H9 (cell line): ENCODE data around the gene PTCRA. TPM values are rescaled to one million over a fixed set of nuclear protein-coding genes. Genes with fewer than 3 reads are reported as not detected.

Experiments used
- DNase-seq: peaks from one replicate; pipeline ENCODE4 v3.0.0-alpha.2; 2017
- H2AFZ ChIP-seq: one replicate; pipeline ENCODE4 v1.6.1; 2013; ENCODE audit warnings: mild to moderate bottlenecking, low read length, control low read depth, moderate library complexity
- H2AK5ac ChIP-seq: 2 replicates; pipeline ENCODE4 v1.6.1; 2013; ENCODE audit warnings: low read length, control low read depth, mixed read lengths; ENCODE audit not compliant: insufficient read length
- H2BK120ac ChIP-seq: one replicate; pipeline ENCODE4 v1.6.1; 2013; ENCODE audit warnings: low read depth, mild to moderate bottlenecking, low read length, control low read depth, inconsistent platforms; ENCODE audit not compliant: poor library complexity, severe bottlenecking
- H2BK12ac ChIP-seq: 2 replicates; pipeline ENCODE4 v1.6.1; 2013; ENCODE audit warnings: low read length, control low read depth, mixed read lengths, low read depth; ENCODE audit not compliant: insufficient read length
- H2BK15ac ChIP-seq: 2 replicates; pipeline ENCODE4 v1.6.1; 2013; ENCODE audit warnings: low read depth, low read length, control low read depth
- H2BK20ac ChIP-seq: one replicate; pipeline ENCODE4 v1.6.1; 2013; ENCODE audit warnings: low read depth, mild to moderate bottlenecking, low read length, control low read depth, inconsistent platforms; ENCODE audit not compliant: poor library complexity, severe bottlenecking
- H2BK5ac ChIP-seq: 2 replicates; pipeline ENCODE4 v1.6.1; 2013; ENCODE audit warnings: low read length, control low read depth, mixed read lengths; ENCODE audit not compliant: insufficient read length
- H3K14ac ChIP-seq: 2 replicates; pipeline ENCODE4 v1.6.1; 2013; ENCODE audit warnings: low read length, control low read depth; ENCODE audit not compliant: insufficient read depth
- H3K18ac ChIP-seq: 2 replicates; pipeline ENCODE4 v1.6.1; 2013; ENCODE audit warnings: low read depth, mild to moderate bottlenecking, mixed read lengths, low read length, control low read depth; ENCODE audit not compliant: insufficient read length
- H3K23ac ChIP-seq: 2 replicates; pipeline ENCODE4 v1.6.1; 2013; ENCODE audit warnings: low read length, control low read depth, mixed read lengths, low read depth; ENCODE audit not compliant: insufficient read length
- H3K23me2 ChIP-seq: 2 replicates; pipeline ENCODE4 v1.6.1; 2013; ENCODE audit warnings: low read depth, mild to moderate bottlenecking, mixed read lengths, low read length, control low read depth; ENCODE audit not compliant: insufficient read length, poor library complexity, severe bottlenecking
- H3K27ac ChIP-seq: 2 replicates; pipeline ENCODE4 v1.5.1; 2013; ENCODE audit warnings: low read length, control low read depth, mixed read lengths, low read depth; ENCODE audit not compliant: insufficient read length
- H3K27me3 ChIP-seq: 2 replicates; pipeline ENCODE4 v1.6.1; 2013; ENCODE audit warnings: low read length, control low read depth, inconsistent platforms; ENCODE audit not compliant: insufficient read depth
- H3K4ac ChIP-seq: 2 replicates; pipeline ENCODE4 v1.6.1; 2013; ENCODE audit warnings: low read depth, mild to moderate bottlenecking, control low read depth, inconsistent platforms, low read length, moderate library complexity
- H3K4me1 ChIP-seq: 2 replicates; pipeline ENCODE4 v1.6.1; 2013; ENCODE audit warnings: low read length, control low read depth, inconsistent platforms; ENCODE audit not compliant: insufficient read depth
- H3K4me2 ChIP-seq: 2 replicates; pipeline ENCODE4 v1.6.1; 2013; ENCODE audit warnings: low read length, control low read depth, mixed read lengths; ENCODE audit not compliant: insufficient read length, insufficient read depth
- H3K56ac ChIP-seq: 2 replicates; pipeline ENCODE4 v1.6.1; 2013; ENCODE audit warnings: low read depth, mild to moderate bottlenecking, mixed read lengths, low read length, control low read depth; ENCODE audit not compliant: insufficient read length
- H3K79me1 ChIP-seq: 2 replicates; pipeline ENCODE4 v1.6.1; 2013; ENCODE audit warnings: low read depth, mild to moderate bottlenecking, moderate library complexity, low read length, control low read depth, inconsistent platforms; ENCODE audit not compliant: insufficient read depth, poor library complexity, severe bottlenecking
- H3K79me2 ChIP-seq: 2 replicates; pipeline ENCODE4 v1.6.1; 2013; ENCODE audit warnings: low read length, control low read depth, inconsistent platforms; ENCODE audit not compliant: insufficient read depth
- H3K9ac ChIP-seq: 2 replicates; pipeline ENCODE4 v1.6.1; 2013; ENCODE audit warnings: low read length, control low read depth, mixed read lengths; ENCODE audit not compliant: insufficient read length; ENCODE audit errors: extremely low read depth
- H3K9me3 ChIP-seq: one replicate; pipeline ENCODE4 v1.6.1; 2013; ENCODE audit warnings: low read depth, low read length, inconsistent platforms; ENCODE audit not compliant: control insufficient read depth
- H3T11ph ChIP-seq: one replicate; pipeline ENCODE4 v1.6.1; 2013; ENCODE audit warnings: mild to moderate bottlenecking, low read length, control low read depth, inconsistent platforms
- H4K20me1 ChIP-seq: one replicate; pipeline ENCODE4 v1.6.1; 2013; ENCODE audit not compliant: control insufficient read depth, insufficient read length, insufficient read depth
- H4K5ac ChIP-seq: 2 replicates; pipeline ENCODE4 v1.6.1; 2013; ENCODE audit warnings: low read depth, mild to moderate bottlenecking, mixed read lengths, low read length, control low read depth; ENCODE audit not compliant: insufficient read length
- H4K8ac ChIP-seq: replicated peaks from 2 replicates; pipeline ENCODE4 v1.6.1; 2013; ENCODE audit warnings: low read length, control low read depth, mixed read lengths, low read depth; ENCODE audit not compliant: insufficient read length
- H4K91ac ChIP-seq: 2 replicates; pipeline ENCODE4 v1.6.1; 2013; ENCODE audit warnings: low read depth, mild to moderate bottlenecking, moderate library complexity, mixed read lengths, low read length, control low read depth; ENCODE audit not compliant: insufficient read length
- H3K27ac Mint-ChIP-seq, 3 experiments: 2 replicates in 2 of 3; 3 replicates in 1 of 3; pipeline ENCODE4 v1.8.0; 2020 to 2021; ENCODE audit warnings: mixed read lengths in 3 of 3, mild to moderate bottlenecking in 1 of 3, moderate library complexity in 1 of 3
- H3K27me3 Mint-ChIP-seq: 2 replicates; pipeline ENCODE4 v1.8.0; 2021; ENCODE audit warnings: low read depth, mild to moderate bottlenecking, moderate library complexity, mixed read lengths
- H3K36me3 Mint-ChIP-seq, 3 experiments: 2 replicates in 2 of 3; 3 replicates in 1 of 3; pipeline ENCODE4 v1.8.0; 2020 to 2021; ENCODE audit warnings: low read depth in 3 of 3, mixed read lengths in 3 of 3; ENCODE audit not compliant: insufficient read depth in 1 of 3
- H3K4me1 Mint-ChIP-seq, 2 experiments: 2 replicates each; pipeline ENCODE4 v1.8.0; 2020; ENCODE audit warnings: mixed read lengths in 2 of 2
- H3K4me3 Mint-ChIP-seq, 2 experiments: 2 replicates in 1 of 2; 3 replicates in 1 of 2; pipeline ENCODE4 v1.8.0; 2020 to 2021; ENCODE audit warnings: mild to moderate bottlenecking in 2 of 2, mixed read lengths in 2 of 2, moderate library complexity in 1 of 2
- H3K9me3 Mint-ChIP-seq, 2 experiments: 2 replicates in 1 of 2; 3 replicates in 1 of 2; pipeline ENCODE4 v1.8.0; 2020; ENCODE audit warnings: mild to moderate bottlenecking in 2 of 2, mixed read lengths in 2 of 2, moderate library complexity in 1 of 2
- CTCF ChIP-seq: fragments of 200-600 bp; sonication (generic); conservative IDR thresholded peaks from 3 replicates; pipeline ENCODE4 v1.8.0; 2021; ENCODE audit warnings: antibody characterized with exemption, mild to moderate bottlenecking
- WGBS: extraction: QIAGEN DNeasy Blood & Tissue Kit; methylation state at CpG from one replicate; pipeline ENCODE4 v1.1.7; 2013; ENCODE audit warnings: missing lambda C conversion rate, low lambda C conversion rate, mixed read lengths; ENCODE audit not compliant: insufficient read length; ENCODE audit errors: extremely low coverage; 5-methylcytosine and 5-hydroxymethylcytosine counted together
- total RNA-seq: library from RNA; stranded (reverse); gene quantifications from 2 replicates; pipeline ENCODE4 v1.2.1, GENCODE V29; 2021

The PTCRA gene
- total RNA-seq, 1 experiment from 2014 or later: not detected

GRCh38 chr6:42921801-42922200 lies 5.9 kb downstream of the PTCRA start:
- no CpG with 5 or more reads among the region's 6 CpGs for WGBS
- H3K36me3 Mint-ChIP-seq: no peaks in the 10 kb centered on the region

More at GRCh38 chr6:42921801-42922200, 5.9 kb downstream of the PTCRA start:
- no peaks in the 10 kb centered on the region for H4K20me1 ChIP-seq
- H4K91ac ChIP-seq: no peak overlapping the region
- no peaks in the 10 kb centered on the region; the same call in 1 of the 2 replicates for H3K27me3 Mint-ChIP-seq
- peaks cover 0 to 4% of the 10 kb centered on the region in 2 experiments; a peak in 3 of 4 replicates for H3K4me1 Mint-ChIP-seq
- H3K9me3 Mint-ChIP-seq: no peaks in the 10 kb centered on the region
- no peak overlapping the region for H2BK5ac ChIP-seq
- H2BK12ac ChIP-seq: no peak overlapping the region
- no peak overlapping the region for H4K8ac ChIP-seq
- H3K4me1 ChIP-seq: no peaks in the 10 kb centered on the region
- no peaks in the 10 kb centered on the region for H3K23me2 ChIP-seq
- no peak overlapping the region for H3K4me2 ChIP-seq
- no peak overlapping the region for H2BK15ac ChIP-seq
- H3K4me3 Mint-ChIP-seq: no peak overlapping the region
- H3K79me1 ChIP-seq: no peaks in the 10 kb centered on the region
- no peak overlapping the region for H3T11ph ChIP-seq
- H2BK120ac ChIP-seq: no peak overlapping the region
- no peak overlapping the region for H3K23ac ChIP-seq
- TF ChIP-seq CTCF: no peak
- H2AK5ac ChIP-seq: no peak overlapping the region
- H2BK20ac ChIP-seq: no peak overlapping the region
- no peak overlapping the region for H2AFZ ChIP-seq
- H3K79me2 ChIP-seq: no peaks in the 10 kb centered on the region
- H3K56ac ChIP-seq: no peak overlapping the region
- no peak for DNase-seq
- H4K5ac ChIP-seq: no peak overlapping the region
- H3K9ac ChIP-seq: no peak overlapping the region
- H3K18ac ChIP-seq: no peak overlapping the region
- no peaks in the 10 kb centered on the region for H3K9me3 ChIP-seq
- H3K27ac Mint-ChIP-seq: no peak overlapping the region
- no peak overlapping the region for H3K4ac ChIP-seq
- no peaks in the 10 kb centered on the region for H3K27me3 ChIP-seq
- H3K14ac ChIP-seq: no peak overlapping the region
- no peak overlapping the region for H3K27ac ChIP-seq
